HepG2 (cell line): ENCODE data around the gene MPST. TPM values are rescaled to one million over a fixed set of nuclear protein-coding genes. Genes with fewer than 3 reads are reported as not detected.

ENCODE experiments used
- AGO2 ChIP-seq: fragments of 200-400 bp; formaldehyde crosslinking; optimal IDR thresholded peaks from 2 replicates; pipeline ENCODE3; 2017; ENCODE audit warnings: mild to moderate bottlenecking, low read depth, low read length, moderate library complexity
- CENPT ChIP-seq: sonication (generic); formaldehyde crosslinking; IDR thresholded peaks from 2 replicates; pipeline ENCODE4 v1.8.0; 2022; ENCODE audit warnings: low read depth, mild to moderate bottlenecking, moderate library complexity, missing genetic modification reagents
- EHMT2 ChIP-seq: fragments of 200-600 bp; sonication (generic); IDR thresholded peaks from 2 replicates; pipeline ENCODE4 v1.7.0; 2017; ENCODE audit warnings: antibody characterized with exemption, low read depth, low read length, borderline replicate concordance
- ERF ChIP-seq: IDR thresholded peaks from 2 replicates; pipeline ENCODE4 v1.6.1; 2018; ENCODE audit warnings: missing biosample characterization, missing genetic modification reagents
- HNRNPL ChIP-seq: fragments of 200-400 bp; formaldehyde crosslinking; IDR thresholded peaks from 2 replicates; pipeline ENCODE4 v1.6.1; 2017; ENCODE audit warnings: mild to moderate bottlenecking, low read depth, low read length
- HNRNPLL ChIP-seq: fragments of 200-400 bp; formaldehyde crosslinking; IDR thresholded peaks from 2 replicates; pipeline ENCODE4 v1.6.1; 2017; ENCODE audit warnings: mild to moderate bottlenecking, low read depth, low read length; ENCODE audit not compliant: poor library complexity, severe bottlenecking
- KDM2A ChIP-seq: sonication (generic); formaldehyde crosslinking; IDR thresholded peaks from 2 replicates; pipeline ENCODE4 v1.4.0; 2020; ENCODE audit warnings: low read depth, missing genetic modification reagents, borderline replicate concordance
- KLF15 ChIP-seq: sonication (generic); formaldehyde crosslinking; IDR thresholded peaks from 2 replicates; pipeline ENCODE4 v1.8.1; 2023; ENCODE audit warnings: borderline replicate concordance, mild to moderate bottlenecking, inconsistent platforms, missing genetic modification reagents, mixed read lengths
- NFKBIZ ChIP-seq: IDR thresholded peaks from 2 replicates; pipeline ENCODE4 v1.6.1; 2018; ENCODE audit warnings: missing genetic modification reagents, missing compliant biosample characterization
- PAX8 ChIP-seq: sonication (generic); formaldehyde crosslinking; IDR thresholded peaks from 2 replicates; pipeline ENCODE4 v1.8.0; 2022; ENCODE audit warnings: mild to moderate bottlenecking, missing genetic modification reagents, borderline replicate concordance
- PHF5A ChIP-seq: IDR thresholded peaks from one replicate; pipeline ENCODE4 v1.6.1; 2018; ENCODE audit warnings: low read depth, missing genetic modification reagents; ENCODE audit not compliant: unreplicated experiment
- PHF8 ChIP-seq: sonication (generic); formaldehyde crosslinking; IDR thresholded peaks from 2 replicates; pipeline ENCODE4 v1.5.0; 2020; ENCODE audit warnings: missing genetic modification reagents
- PRMT3 ChIP-seq: sonication (generic); formaldehyde crosslinking; IDR thresholded peaks from 2 replicates; pipeline ENCODE4 v1.8.1; 2022; ENCODE audit warnings: low read depth, mild to moderate bottlenecking, moderate library complexity, missing genetic modification reagents, borderline replicate concordance
- RBAK ChIP-seq: sonication (generic); formaldehyde crosslinking; IDR thresholded peaks from 2 replicates; pipeline ENCODE4 v1.5.1; 2020; ENCODE audit warnings: mild to moderate bottlenecking, missing genetic modification reagents
- RFX3 ChIP-seq: IDR thresholded peaks from 2 replicates; pipeline ENCODE4 v1.6.1; 2016; ENCODE audit warnings: missing biosample characterization, missing genetic modification reagents
- TBX3 ChIP-seq: fragments of 450-650 bp; IDR thresholded peaks from 2 replicates; pipeline ENCODE4 v1.6.1; 2017; ENCODE audit warnings: antibody characterized with exemption, mild to moderate bottlenecking, inconsistent platforms, borderline replicate concordance
- ZMAT3 ChIP-seq: sonication (generic); formaldehyde crosslinking; conservative IDR thresholded peaks from 2 replicates; pipeline ENCODE4 v1.7.0; 2021; ENCODE audit warnings: missing genetic modification reagents
- ZNF24 ChIP-seq: fragments of 450-650 bp; IDR thresholded peaks from 2 replicates; pipeline ENCODE4 v1.6.1; 2017; ENCODE audit warnings: antibody characterized with exemption, mild to moderate bottlenecking
- ZNF333 ChIP-seq: sonication (generic); formaldehyde crosslinking; IDR thresholded peaks from 2 replicates; pipeline ENCODE4 v1.4.0; 2020; ENCODE audit warnings: mild to moderate bottlenecking, missing genetic modification reagents, borderline replicate concordance
- ZNF546 ChIP-seq: sonication (generic); formaldehyde crosslinking; conservative IDR thresholded peaks from 2 replicates; pipeline ENCODE4 v1.8.1; 2023; ENCODE audit warnings: mild to moderate bottlenecking, missing genetic modification reagents
- ZNF7 ChIP-seq: IDR thresholded peaks from 2 replicates; pipeline ENCODE4 v1.6.1; 2016; ENCODE audit warnings: missing biosample characterization, missing genetic modification reagents
- ZNF782 ChIP-seq: sonication (generic); formaldehyde crosslinking; IDR thresholded peaks from 2 replicates; pipeline ENCODE4 v1.4.0; 2020; ENCODE audit warnings: missing genetic modification reagents, mild to moderate bottlenecking, borderline replicate concordance
- polyA plus RNA-seq, 8 experiments: library from polyadenylated mRNA; depleted of rRNA in 3 of 8; stranded (reverse) in 7 of 8; unstranded in 1 of 8; fragments of >200 nt; fragmentation: Illumina TruSeq in 4 of 8; extraction: Trizol in 4 of 8; gene quantifications; 2 replicates each; pipeline versions ENCODE4 v1.2.1 to v1.2.3, GENCODE V29; 2011 to 2016; ENCODE audit warnings: low read depth in 4 of 8, missing spikeins in 1 of 8, mixed read lengths in 1 of 8; ENCODE audit not compliant: insufficient read depth in 1 of 8
- total RNA-seq, 5 experiments: library from RNA; depleted of rRNA; stranded (reverse); fragments of >200 nt; fragmentation: Illumina TruSeq; extraction: Trizol; gene quantifications; 2 replicates each; pipeline ENCODE4 v1.2.3, GENCODE V29; 2016; ENCODE audit warnings: low read depth in 1 of 5
- TF ChIP-seq, protein P1 (sequence below): sonication (generic); formaldehyde crosslinking; IDR thresholded peaks from 2 replicates; pipeline ENCODE4 v1.5.0; 2020; ENCODE audit warnings: missing genetic modification reagents
- TF ChIP-seq, protein P2 (sequence below): sonication (generic); formaldehyde crosslinking; IDR thresholded peaks from 2 replicates; pipeline ENCODE4 v1.5.1; 2020; ENCODE audit warnings: missing genetic modification reagents, mild to moderate bottlenecking, borderline replicate concordance
- TF ChIP-seq, protein P3 (sequence below): sonication (generic); formaldehyde crosslinking; IDR thresholded peaks from 2 replicates; pipeline ENCODE4 v1.5.1; 2020; ENCODE audit warnings: mild to moderate bottlenecking, moderate library complexity, missing genetic modification reagents
- TF ChIP-seq, protein P4 (sequence below): sonication (generic); formaldehyde crosslinking; IDR thresholded peaks from 2 replicates; pipeline ENCODE4 v1.5.1; 2020; ENCODE audit warnings: mild to moderate bottlenecking, missing genetic modification reagents, borderline replicate concordance

The MPST gene
- total and polyA plus RNA-seq, 2 of the 13 experiments (the other 11 are each of a cell fraction or from before 2014, with no cell fraction given): 133 to 141 TPM

DNA sequence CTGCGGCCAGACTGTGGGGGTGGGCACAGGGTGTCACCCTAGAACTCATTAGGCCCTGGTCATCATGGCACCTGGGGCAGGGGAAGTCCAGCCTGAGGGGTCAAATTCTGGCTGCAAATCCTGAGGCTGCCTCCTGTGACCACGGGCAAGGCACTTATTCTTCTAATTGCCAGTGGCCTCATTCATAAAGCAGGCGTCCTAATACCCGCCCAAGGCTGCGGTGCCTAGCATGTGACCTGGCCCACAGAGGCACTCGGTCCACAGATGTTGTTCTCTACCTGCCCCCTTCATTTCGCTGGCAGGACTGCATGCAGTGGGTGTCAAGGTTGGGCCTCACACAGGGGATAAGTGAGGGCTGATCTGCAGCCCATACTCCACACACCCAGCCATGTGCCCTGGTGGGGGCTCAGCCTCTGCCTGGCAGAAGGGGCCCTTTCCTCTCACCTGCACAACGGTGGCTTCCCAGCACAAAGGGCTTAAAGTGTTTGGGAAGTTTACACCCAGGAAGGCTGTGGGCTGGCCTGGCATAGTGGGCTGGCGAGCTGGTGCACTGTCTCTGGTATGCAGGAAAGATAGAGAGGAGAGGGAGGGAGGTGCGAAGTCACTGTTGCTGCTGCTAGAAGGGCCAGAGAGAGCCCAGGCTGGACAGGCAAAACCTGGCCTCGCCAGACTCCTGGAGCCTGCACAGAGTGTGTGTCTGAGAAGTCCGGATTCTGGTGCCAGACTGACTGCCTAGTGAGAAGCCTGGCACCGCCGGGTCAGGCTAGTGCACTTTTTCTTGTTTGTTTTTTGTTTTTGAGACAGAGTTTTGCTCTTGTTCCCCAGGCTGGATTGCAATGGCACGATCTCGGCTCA is 3.2 kb downstream of the MPST start (continued):
- TF ChIP-seq AGO2 (peak; percentile 88), NFKBIZ (CRISPR knock-in tag) (no peak), ZNF333 (CRISPR knock-in tag) (no peak), CENPT (CRISPR knock-in tag) (no peak), ZNF24 (no peak), PHF8 (CRISPR knock-in tag) (0 out of 2 replicates have a peak, but pooled peaks have one; percentile 7), ZNF546 (CRISPR knock-in tag) (no peak), PAX8 (CRISPR knock-in tag) (no peak), HNRNPLL (no peak), KDM2A (no peak), ZNF782 (0 out of 2 replicates have a peak, but pooled peaks have one; percentile 54), RBAK (CRISPR knock-in tag) (no peak), ERF (no peak), EHMT2 (no peak), HNRNPL (0 out of 2 replicates have a peak, but pooled peaks have one; percentile 72), ZMAT3 (0 out of 2 replicates have a peak, but pooled peaks have one; percentile 20), RFX3 (CRISPR knock-in tag) (no peak), ZNF7 (no peak), PHF5A (CRISPR knock-in tag) (no peak), KLF15 (CRISPR knock-in tag) (no peak), PRMT3 (CRISPR knock-in tag) (no peak), TBX3 (no peak)
- TF ChIP-seq, protein P1, sequence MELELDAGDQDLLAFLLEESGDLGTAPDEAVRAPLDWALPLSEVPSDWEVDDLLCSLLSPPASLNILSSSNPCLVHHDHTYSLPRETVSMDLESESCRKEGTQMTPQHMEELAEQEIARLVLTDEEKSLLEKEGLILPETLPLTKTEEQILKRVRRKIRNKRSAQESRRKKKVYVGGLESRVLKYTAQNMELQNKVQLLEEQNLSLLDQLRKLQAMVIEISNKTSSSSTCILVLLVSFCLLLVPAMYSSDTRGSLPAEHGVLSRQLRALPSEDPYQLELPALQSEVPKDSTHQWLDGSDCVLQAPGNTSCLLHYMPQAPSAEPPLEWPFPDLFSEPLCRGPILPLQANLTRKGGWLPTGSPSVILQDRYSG (CRISPR knock-in tag): no peak
- TF ChIP-seq, protein P2, sequence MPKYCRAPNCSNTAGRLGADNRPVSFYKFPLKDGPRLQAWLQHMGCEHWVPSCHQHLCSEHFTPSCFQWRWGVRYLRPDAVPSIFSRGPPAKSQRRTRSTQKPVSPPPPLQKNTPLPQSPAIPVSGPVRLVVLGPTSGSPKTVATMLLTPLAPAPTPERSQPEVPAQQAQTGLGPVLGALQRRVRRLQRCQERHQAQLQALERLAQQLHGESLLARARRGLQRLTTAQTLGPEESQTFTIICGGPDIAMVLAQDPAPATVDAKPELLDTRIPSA: no peak
- TF ChIP-seq, protein P3, sequence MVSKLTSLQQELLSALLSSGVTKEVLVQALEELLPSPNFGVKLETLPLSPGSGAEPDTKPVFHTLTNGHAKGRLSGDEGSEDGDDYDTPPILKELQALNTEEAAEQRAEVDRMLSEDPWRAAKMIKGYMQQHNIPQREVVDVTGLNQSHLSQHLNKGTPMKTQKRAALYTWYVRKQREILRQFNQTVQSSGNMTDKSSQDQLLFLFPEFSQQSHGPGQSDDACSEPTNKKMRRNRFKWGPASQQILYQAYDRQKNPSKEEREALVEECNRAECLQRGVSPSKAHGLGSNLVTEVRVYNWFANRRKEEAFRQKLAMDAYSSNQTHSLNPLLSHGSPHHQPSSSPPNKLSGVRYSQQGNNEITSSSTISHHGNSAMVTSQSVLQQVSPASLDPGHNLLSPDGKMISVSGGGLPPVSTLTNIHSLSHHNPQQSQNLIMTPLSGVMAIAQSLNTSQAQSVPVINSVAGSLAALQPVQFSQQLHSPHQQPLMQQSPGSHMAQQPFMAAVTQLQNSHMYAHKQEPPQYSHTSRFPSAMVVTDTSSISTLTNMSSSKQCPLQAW (CRISPR knock-in tag): no peak
- TF ChIP-seq, protein P4, sequence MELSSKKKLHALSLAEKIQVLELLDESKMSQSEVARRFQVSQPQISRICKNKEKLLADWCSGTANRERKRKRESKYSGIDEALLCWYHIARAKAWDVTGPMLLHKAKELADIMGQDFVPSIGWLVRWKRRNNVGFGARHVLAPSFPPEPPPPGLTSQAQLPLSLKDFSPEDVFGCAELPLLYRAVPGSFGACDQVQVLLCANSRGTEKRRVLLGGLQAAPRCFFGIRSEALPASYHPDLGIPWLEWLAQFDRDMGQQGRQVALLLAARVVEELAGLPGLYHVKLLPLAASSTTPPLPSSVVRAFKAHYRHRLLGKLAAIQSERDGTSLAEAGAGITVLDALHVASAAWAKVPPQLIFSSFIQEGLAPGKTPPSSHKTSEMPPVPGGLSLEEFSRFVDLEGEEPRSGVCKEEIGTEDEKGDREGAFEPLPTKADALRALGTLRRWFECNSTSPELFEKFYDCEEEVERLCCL (CRISPR knock-in tag): no peak
